GM10248 (cell line): ENCODE results near the gene CCNB2.

Experiments
- CTCF ChIA-PET: fragments of 300-600 bp; sonication (Branson Sonifier 250); formaldehyde crosslinking; extraction: SDS; loops from one replicate; lab custom pipeline; 2021; ENCODE audit warnings: antibody characterized with exemption; lab: Yijun Ruan, JAX
- POLR2A ChIA-PET: fragments of 350-650 bp; sonication (Branson Sonifier 250); formaldehyde crosslinking; extraction: SDS; loops from one replicate; lab custom pipeline; 2020; ENCODE audit warnings: antibody characterized with exemption; lab: Yijun Ruan, JAX
- DNase-seq: peaks from one replicate; pipeline ENCODE4 v3.0.0; 2012; ENCODE audit errors: extremely low spot score
- TF ChIP-seq, protein P1 (sequence below): IDR thresholded peaks from 2 replicates; pipeline ENCODE4 v1.5.1; 2012; ENCODE audit warnings: mild to moderate bottlenecking, low read depth; ENCODE audit errors: extremely low read depth, missing control alignments, control extremely low read depth

Gene CCNB2

DNA sequence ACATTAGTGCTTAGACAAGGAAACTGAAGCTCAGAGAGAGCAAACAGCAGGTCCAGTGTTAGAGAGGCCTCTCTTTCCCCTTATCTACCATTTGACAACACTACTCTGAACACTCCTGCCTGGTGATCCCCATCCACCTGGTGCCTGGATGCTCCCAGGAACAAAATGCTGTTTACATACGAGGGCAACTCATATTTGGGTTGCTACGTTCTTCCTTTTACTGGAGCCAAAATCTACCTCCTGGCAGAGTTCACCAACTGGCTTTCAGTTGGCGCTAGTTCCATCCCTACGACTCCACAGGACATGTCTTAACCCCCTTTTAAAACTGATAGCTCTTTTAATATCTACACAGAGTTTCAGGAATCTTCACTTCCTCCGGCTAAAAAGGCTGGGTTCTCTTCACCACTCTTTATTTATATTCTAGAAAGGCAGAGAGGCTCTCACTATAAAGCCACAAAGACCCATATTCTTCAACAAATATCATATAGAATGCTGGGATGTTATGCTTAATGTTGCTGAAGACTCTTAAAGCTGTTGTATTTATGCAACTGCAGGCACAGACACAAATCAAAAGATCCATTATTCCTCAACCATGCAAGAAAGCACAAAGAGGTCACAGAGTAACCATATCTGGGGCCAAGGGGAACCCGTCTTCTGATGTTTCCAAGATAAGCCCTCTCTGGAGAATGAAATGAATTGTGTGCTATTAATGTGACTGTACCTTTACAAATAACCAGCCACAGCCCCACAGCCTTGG, 47.9 kb downstream of the CCNB2 start:
- ChIA-PET POLR2A (no interaction called here), CTCF (interaction anchor here (1.1 to 6.2 kb wide), 3 partner anchors 11 to 338 kb away, joined by 3 to 36 read pairs (median 4); no protein-coding TSS in a partner anchor)

DNA sequence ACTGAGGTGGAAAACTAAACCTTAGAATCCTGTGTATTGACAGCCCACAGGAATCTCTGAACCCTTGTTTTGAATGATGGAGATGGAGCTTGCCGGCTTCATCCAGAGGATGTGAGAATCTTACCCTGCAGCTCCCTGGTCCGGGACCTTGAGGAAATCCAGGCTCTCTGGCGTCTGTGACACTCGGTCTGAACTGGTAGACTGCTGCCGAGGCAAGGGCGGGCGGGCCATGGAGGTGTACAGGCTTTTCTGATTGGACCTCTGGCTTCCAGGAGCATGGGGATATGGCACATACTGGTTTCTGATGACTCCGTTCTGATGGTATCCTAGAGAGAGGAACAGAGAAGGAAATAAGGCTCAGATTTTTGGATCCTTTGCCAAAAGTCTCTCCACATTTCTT, 48.5 kb downstream of the CCNB2 start:
- CTCF ChIA-PET = interaction anchor here (1.7 to 6.2 kb wide), 2 partner anchors 11 to 338 kb away, joined by 4 to 36 read pairs; no protein-coding TSS in a partner anchor
- TF ChIP-seq, protein P1, sequence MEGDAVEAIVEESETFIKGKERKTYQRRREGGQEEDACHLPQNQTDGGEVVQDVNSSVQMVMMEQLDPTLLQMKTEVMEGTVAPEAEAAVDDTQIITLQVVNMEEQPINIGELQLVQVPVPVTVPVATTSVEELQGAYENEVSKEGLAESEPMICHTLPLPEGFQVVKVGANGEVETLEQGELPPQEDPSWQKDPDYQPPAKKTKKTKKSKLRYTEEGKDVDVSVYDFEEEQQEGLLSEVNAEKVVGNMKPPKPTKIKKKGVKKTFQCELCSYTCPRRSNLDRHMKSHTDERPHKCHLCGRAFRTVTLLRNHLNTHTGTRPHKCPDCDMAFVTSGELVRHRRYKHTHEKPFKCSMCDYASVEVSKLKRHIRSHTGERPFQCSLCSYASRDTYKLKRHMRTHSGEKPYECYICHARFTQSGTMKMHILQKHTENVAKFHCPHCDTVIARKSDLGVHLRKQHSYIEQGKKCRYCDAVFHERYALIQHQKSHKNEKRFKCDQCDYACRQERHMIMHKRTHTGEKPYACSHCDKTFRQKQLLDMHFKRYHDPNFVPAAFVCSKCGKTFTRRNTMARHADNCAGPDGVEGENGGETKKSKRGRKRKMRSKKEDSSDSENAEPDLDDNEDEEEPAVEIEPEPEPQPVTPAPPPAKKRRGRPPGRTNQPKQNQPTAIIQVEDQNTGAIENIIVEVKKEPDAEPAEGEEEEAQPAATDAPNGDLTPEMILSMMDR = no peak
- POLR2A ChIA-PET = no interaction called here
- no peak for DNase-seq

More for the DNA sequence above, 47.9 kb downstream of the CCNB2 start:
- DNase-seq = no peak
- TF ChIP-seq, protein P1 = no peak

DNA sequence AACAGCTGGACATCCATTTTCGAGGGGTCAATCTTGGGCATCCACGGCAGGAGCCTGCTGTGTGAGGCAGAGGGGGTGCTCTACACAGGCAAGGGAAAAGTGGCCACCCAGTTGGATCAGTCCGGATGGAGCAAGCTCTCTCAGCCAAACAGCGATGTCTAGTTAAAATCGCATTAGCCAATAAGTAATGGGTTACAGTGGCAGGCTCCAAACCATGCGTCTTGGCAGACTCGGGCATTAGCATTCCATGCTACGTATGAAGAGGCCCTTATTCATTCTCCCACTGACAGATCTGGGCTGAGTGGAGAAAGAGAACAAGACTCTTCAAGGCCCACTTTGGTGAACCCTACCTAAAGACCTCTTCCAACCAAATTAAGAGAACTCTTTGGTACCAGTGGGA, 49.3 kb downstream of the CCNB2 start:
- no peak for DNase-seq
- TF ChIP-seq, protein P1 = no peak
- ChIA-PET CTCF (interaction anchor here (2.3 to 6.2 kb wide), 2 partner anchors 10 to 16 kb away, joined by 7 to 36 read pairs; no protein-coding TSS in a partner anchor), POLR2A (no interaction called here)

DNA sequence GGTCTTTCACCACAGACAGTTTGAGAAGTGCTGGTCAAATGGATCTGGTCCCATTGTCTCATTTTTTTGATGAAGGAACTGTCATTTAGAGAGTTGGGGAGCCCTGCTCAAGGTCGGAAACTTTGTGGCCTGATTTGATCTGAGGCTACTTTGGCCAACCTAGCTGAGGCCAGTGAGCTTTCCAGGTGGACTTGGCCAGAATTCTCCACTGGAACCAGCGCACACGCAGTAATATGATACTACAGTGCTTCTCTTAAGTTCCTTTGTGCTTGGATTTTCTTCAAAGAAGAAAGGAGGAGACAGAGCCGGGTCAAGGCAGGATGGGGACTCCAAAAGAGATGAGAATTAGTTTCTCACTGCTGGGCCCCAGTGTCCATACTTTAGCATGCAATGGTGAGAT, 50.5 kb downstream of the CCNB2 start:
- TF ChIP-seq, protein P1 = no peak
- no peak for DNase-seq
- ChIA-PET CTCF (interaction anchor here (2.3 to 6.2 kb wide), 2 partner anchors 9 to 18 kb away, joined by 7 to 36 read pairs; no protein-coding TSS in a partner anchor), POLR2A (no interaction called here)

DNA sequence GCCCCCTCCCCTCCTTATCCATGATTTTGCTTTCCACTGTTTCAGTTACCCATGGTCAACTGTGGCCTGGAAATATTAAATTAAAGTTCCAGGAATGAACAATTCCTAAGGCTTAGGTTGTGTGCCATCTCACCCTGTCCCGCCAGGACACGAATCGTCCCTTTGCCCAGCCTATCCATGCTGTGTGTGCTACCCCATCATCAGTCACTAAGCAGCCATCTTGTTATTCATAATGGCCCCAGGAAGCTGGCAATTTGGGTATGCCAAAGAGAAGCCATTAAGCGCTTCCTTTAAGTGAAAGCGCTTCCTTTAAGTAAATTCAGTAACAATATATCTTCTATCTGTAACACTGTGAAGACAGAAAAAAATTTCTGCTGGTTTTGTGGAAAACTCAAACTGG, 52.5 kb downstream of the CCNB2 start:
- DNase-seq = no peak
- ChIA-PET CTCF (interaction anchor here (1.3 kb wide), 1 partner anchor 19 kb away, joined by 3 read pairs; no protein-coding TSS in a partner anchor), POLR2A (no interaction called here)
- TF ChIP-seq, protein P1 = no peak

DNA sequence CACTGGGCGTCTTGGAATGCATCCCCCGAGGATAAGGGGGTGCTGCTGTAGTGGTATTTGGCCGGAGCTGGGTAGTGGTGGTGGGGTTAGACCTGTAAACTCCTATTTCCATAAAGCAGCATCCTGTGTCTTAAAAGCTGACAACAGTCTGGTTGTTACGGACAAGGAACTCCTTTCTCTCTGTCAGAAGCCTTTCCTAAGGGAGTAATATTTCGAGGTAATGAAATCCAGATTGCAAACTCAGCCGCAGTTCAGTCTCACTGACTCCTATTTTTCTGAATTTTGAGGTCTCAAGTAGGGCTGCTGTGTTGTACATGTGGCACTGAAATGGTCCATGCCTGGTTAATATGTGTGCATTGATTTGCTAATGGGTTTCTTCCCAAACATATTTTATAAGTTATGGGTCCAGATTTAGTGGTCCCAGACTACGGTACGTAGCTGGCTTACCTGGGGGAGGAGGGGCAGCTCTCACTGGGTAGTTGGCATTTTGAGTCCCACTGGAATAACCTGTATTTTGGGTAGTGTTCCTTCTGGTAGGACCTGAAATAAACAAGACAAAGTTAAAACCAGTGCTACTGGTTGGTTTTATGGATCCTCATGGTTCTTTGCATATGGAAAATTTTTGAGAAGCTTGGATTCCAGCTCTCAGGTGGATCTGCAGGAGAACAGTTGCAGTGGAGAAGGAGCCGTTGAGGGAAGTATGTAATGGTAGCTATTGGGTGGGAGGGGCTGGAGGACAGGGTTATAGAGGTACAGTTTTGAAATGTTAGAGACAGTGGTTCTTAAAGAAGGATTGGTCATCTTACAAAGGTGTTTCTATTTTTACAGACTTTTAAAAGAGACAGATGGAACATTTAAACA, 53.1 kb downstream of the CCNB2 start:
- TF ChIP-seq, protein P1 = no peak
- ChIA-PET POLR2A (no interaction called here), CTCF (interaction anchor here (1.0 to 1.3 kb wide), 4 partner anchors 16 to 371 kb away, joined by 3 to 4 read pairs (median 3); no protein-coding TSS in a partner anchor)
- no peak for DNase-seq
